A549 (cell line): ENCODE measurements around the gene CHST15. TPM values are rescaled to one million over a fixed set of nuclear protein-coding genes. Genes with fewer than 3 reads are reported as not detected.

ENCODE experiments used
- ATAC-seq, 2 experiments: fragments of 200-7000 bp in 1 of 2; fragments of >200 bp in 1 of 2; cut with Nextera tagmentation in 1 of 2; cut with Tn5 transposase in 1 of 2; 3 replicates each; pipeline versions ENCODE4 v1.8.0 to v1.9.1; 2018 to 2020; ENCODE audit warnings: mild to moderate bottlenecking in 1 of 2, moderate library complexity in 1 of 2
- CTCF ChIA-PET: fragments of 300-600 bp; sonication (Branson Sonifier 250); formaldehyde crosslinking; extraction: SDS; loops from one replicate; lab custom pipeline; 2021; ENCODE audit warnings: antibody characterized with exemption, inconsistent platforms; lab: Yijun Ruan, JAX
- POLR2A ChIA-PET: fragments of 350-600 bp; formaldehyde crosslinking; extraction: SDS; loops from one replicate; lab custom pipeline; 2021; ENCODE audit warnings: antibody characterized with exemption, inconsistent platforms; lab: Yijun Ruan, JAX
- DNase-seq, 2 experiments: peaks; one replicate each; pipeline versions ENCODE4 v3.0.0 to v3.0.0-alpha.2; 2011 to 2016; ENCODE audit warnings: low read depth in 1 of 2, low spot score in 1 of 2
- FAIRE-seq: peaks from 2 replicates; lab custom pipeline; 2011; peaks lifted over from hg19 to GRCh38; lab: Jason Lieb, UNC
- H3K27ac ChIP-seq, 2 experiments: fragments of >200 bp; sonication (Bioruptor Twin); formaldehyde crosslinking; 3 replicates each; pipeline ENCODE4 v1.5.1; 2016 to 2017
- H3K4me1 ChIP-seq: fragments of >200 bp; sonication (Bioruptor Twin); formaldehyde crosslinking; 3 replicates; pipeline ENCODE4 v1.6.1; 2016
- H3K4me2 ChIP-seq: fragments of >200 bp; sonication (Bioruptor Twin); formaldehyde crosslinking; 3 replicates; pipeline ENCODE4 v1.6.1; 2016
- H3K4me3 ChIP-seq: fragments of >200 bp; sonication (Bioruptor Twin); formaldehyde crosslinking; 3 replicates; pipeline ENCODE4 v1.5.1; 2016
- H3K9me3 ChIP-seq: fragments of >200 bp; sonication (Bioruptor Twin); formaldehyde crosslinking; 3 replicates; pipeline ENCODE4 v1.6.1; 2016
- CBX8 ChIP-seq: fragments of 200-600 bp; sonication (generic); IDR thresholded peaks from 2 replicates; pipeline ENCODE4 v1.6.1; 2016
- CHD2 ChIP-seq: fragments of 150-350 bp; IDR thresholded peaks from 2 replicates; pipeline ENCODE4 v1.6.1; 2014; ENCODE audit warnings: low read length; ENCODE audit not compliant: partially characterized antibody
- CHD4 ChIP-seq: fragments of 200-600 bp; sonication (generic); IDR thresholded peaks from 2 replicates; pipeline ENCODE4 v1.6.1; 2016; ENCODE audit warnings: antibody characterized with exemption, mild to moderate bottlenecking, borderline replicate concordance
- FOSB ChIP-seq: fragments of 250-450 bp; sonication (Bioruptor Pico); IDR thresholded peaks from 2 replicates; pipeline ENCODE4 v1.5.0; 2020; ENCODE audit warnings: mild to moderate bottlenecking, moderate library complexity
- FOSL2 ChIP-seq, 2 experiments: fragments of 450-650 bp in 1 of 2; fragments of >200 bp in 1 of 2; sonication (Bioruptor Twin) in 1 of 2; formaldehyde crosslinking; IDR thresholded peaks; 2 replicates each; pipeline versions ENCODE4 v1.5.0 to v1.6.1; 2016 to 2020; ENCODE audit warnings: mild to moderate bottlenecking in 1 of 2, moderate library complexity in 1 of 2
- FOXS1 ChIP-seq: fragments of 250-450 bp; sonication (Bioruptor Pico); IDR thresholded peaks from 2 replicates; pipeline ENCODE4 v1.5.0; 2020; ENCODE audit warnings: mild to moderate bottlenecking, moderate library complexity
- JUN ChIP-seq, 2 experiments: fragments of >200 bp; sonication (Bioruptor Twin); formaldehyde crosslinking; IDR thresholded peaks; 2 replicates in 1 of 2; 3 replicates in 1 of 2; pipeline ENCODE4 v1.6.1; 2016 to 2017
- JUNB ChIP-seq: fragments of >200 bp; sonication (Bioruptor Twin); formaldehyde crosslinking; IDR thresholded peaks from 2 replicates; pipeline ENCODE4 v1.6.1; 2016
- KDM5A ChIP-seq: fragments of 200-600 bp; sonication (generic); IDR thresholded peaks from 2 replicates; pipeline ENCODE4 v1.6.1; 2016; ENCODE audit warnings: antibody characterized with exemption, mild to moderate bottlenecking
- MAFK ChIP-seq: fragments of 450-650 bp; IDR thresholded peaks from 2 replicates; pipeline ENCODE4 v1.6.1; 2014; ENCODE audit not compliant: partially characterized antibody
- MAZ ChIP-seq: fragments of 150-350 bp; IDR thresholded peaks from 2 replicates; pipeline ENCODE4 v1.6.1; 2014; ENCODE audit warnings: antibody characterized with exemption, low read depth, low read length, borderline replicate concordance
- RAD21 ChIP-seq, 2 experiments: fragments of >200 bp in 1 of 2; sonication (Bioruptor Twin) in 1 of 2; formaldehyde crosslinking in 1 of 2; IDR thresholded peaks in 1 of 2; conservative IDR thresholded peaks in 1 of 2; 2 replicates in 1 of 2; 3 replicates in 1 of 2; pipeline ENCODE4 v1.6.1; 2012 to 2018; ENCODE audit warnings: inconsistent platforms in 1 of 2
- RNF2 ChIP-seq: fragments of 200-600 bp; sonication (generic); IDR thresholded peaks from 2 replicates; pipeline ENCODE4 v1.6.1; 2016; ENCODE audit warnings: low read depth, mild to moderate bottlenecking, antibody characterized with exemption, moderate library complexity, borderline replicate concordance
- TFCP2L1 ChIP-seq: fragments of 250-450 bp; sonication (Bioruptor Pico); IDR thresholded peaks from 2 replicates; pipeline ENCODE4 v1.5.0; 2021; ENCODE audit warnings: mild to moderate bottlenecking
- ZFP36 ChIP-seq: fragments of 450-650 bp; IDR thresholded peaks from 2 replicates; pipeline ENCODE4 v1.6.1; 2014; ENCODE audit warnings: borderline replicate concordance; ENCODE audit not compliant: partially characterized antibody
- WGBS: methylation state at CpG from one replicate; pipeline ENCODE4 v1.1.6; 2017; ENCODE audit errors: missing lambda C conversion rate; 5-methylcytosine and 5-hydroxymethylcytosine counted together
- polyA plus RNA-seq, 4 experiments: library from polyadenylated mRNA; depleted of rRNA in 3 of 4; stranded (reverse); fragments of >200 nt; fragmentation: RNase III in 1 of 4; extraction: RNeasy Plus Mini Kit Qiagen cat#74134 plus additional on column Dnase treatment in 1 of 4; gene quantifications; 2 replicates in 3 of 4; 3 replicates in 1 of 4; pipeline ENCODE4 v1.2.3, GENCODE V29; 2011 to 2017
- TF ChIP-seq, protein P1 (sequence below): fragments of 150-350 bp; IDR thresholded peaks from 2 replicates; pipeline ENCODE4 v1.6.1; 2014; ENCODE audit warnings: low read depth, mild to moderate bottlenecking, low read length
- TF ChIP-seq, protein P2 (sequence below): IDR thresholded peaks from 2 replicates; pipeline ENCODE4 v1.6.1; 2012
- TF ChIP-seq, protein P3 (sequence below): IDR thresholded peaks from 2 replicates; pipeline ENCODE4 v1.6.1; 2012; ENCODE audit warnings: low read depth, borderline replicate concordance
- TF ChIP-seq, protein P4 (sequence below): fragments of 250-450 bp; sonication (Bioruptor Pico); IDR thresholded peaks from 2 replicates; pipeline ENCODE4 v1.5.0; 2021; ENCODE audit warnings: mild to moderate bottlenecking, moderate library complexity, borderline replicate concordance
- TF ChIP-seq, protein P5 (sequence below): fragments of >200 bp; sonication (Bioruptor Twin); formaldehyde crosslinking; IDR thresholded peaks from 3 replicates; pipeline ENCODE4 v1.5.1; 2016

Gene CHST15
- polyA plus RNA-seq, 2 of the 4 experiments (the other 2 are of a cell fraction), result 5.1 to 10.3 TPM

- ATAC-seq (no peak), FAIRE-seq (no peak), DNase-seq (no peak)
- ChIA-PET CTCF (interaction anchor here (1.1 to 2.5 kb wide), 5 partner anchors 25 to 316 kb away, joined by 3 to 11 read pairs (median 3); no protein-coding TSS in a partner anchor), POLR2A (interaction anchor here (0.6 to 1.5 kb wide), 2 partner anchors 90 to 436 kb away, joined by 6 to 9 read pairs; no protein-coding TSS in a partner anchor)
- no peak overlapping the region for H3K27ac ChIP-seq
- H3K4me3 ChIP-seq, result no peak overlapping the region
- peak overlapping the region; percentile 32; the same call in 2 of the 3 replicates for H3K4me2 ChIP-seq
- WGBS, result 67% methylated on average over 20 of the region's 27 CpGs
- TF ChIP-seq, protein P1, sequence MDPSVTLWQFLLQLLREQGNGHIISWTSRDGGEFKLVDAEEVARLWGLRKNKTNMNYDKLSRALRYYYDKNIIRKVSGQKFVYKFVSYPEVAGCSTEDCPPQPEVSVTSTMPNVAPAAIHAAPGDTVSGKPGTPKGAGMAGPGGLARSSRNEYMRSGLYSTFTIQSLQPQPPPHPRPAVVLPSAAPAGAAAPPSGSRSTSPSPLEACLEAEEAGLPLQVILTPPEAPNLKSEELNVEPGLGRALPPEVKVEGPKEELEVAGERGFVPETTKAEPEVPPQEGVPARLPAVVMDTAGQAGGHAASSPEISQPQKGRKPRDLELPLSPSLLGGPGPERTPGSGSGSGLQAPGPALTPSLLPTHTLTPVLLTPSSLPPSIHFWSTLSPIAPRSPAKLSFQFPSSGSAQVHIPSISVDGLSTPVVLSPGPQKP, result no peak
- TF ChIP-seq, protein P2, sequence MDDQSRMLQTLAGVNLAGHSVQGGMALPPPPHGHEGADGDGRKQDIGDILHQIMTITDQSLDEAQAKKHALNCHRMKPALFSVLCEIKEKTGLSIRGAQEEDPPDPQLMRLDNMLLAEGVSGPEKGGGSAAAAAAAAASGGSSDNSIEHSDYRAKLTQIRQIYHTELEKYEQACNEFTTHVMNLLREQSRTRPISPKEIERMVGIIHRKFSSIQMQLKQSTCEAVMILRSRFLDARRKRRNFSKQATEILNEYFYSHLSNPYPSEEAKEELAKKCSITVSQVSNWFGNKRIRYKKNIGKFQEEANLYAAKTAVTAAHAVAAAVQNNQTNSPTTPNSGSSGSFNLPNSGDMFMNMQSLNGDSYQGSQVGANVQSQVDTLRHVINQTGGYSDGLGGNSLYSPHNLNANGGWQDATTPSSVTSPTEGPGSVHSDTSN, result no peak
- TF ChIP-seq TFCP2L1 (CRISPR knock-in tag), result no peak
- TF ChIP-seq MAFK, result no peak
- no peak for TF ChIP-seq CHD2
- TF ChIP-seq CBX8, result no peak
- no peaks in the 10 kb centered on the region for H3K9me3 ChIP-seq
- peaks cover 9% of the 10 kb centered on the region for H3K4me1 ChIP-seq
These were observed 5.4 kb downstream of the CHST15 start for GRCh38 chr10:124087672-124088634.

DNA sequence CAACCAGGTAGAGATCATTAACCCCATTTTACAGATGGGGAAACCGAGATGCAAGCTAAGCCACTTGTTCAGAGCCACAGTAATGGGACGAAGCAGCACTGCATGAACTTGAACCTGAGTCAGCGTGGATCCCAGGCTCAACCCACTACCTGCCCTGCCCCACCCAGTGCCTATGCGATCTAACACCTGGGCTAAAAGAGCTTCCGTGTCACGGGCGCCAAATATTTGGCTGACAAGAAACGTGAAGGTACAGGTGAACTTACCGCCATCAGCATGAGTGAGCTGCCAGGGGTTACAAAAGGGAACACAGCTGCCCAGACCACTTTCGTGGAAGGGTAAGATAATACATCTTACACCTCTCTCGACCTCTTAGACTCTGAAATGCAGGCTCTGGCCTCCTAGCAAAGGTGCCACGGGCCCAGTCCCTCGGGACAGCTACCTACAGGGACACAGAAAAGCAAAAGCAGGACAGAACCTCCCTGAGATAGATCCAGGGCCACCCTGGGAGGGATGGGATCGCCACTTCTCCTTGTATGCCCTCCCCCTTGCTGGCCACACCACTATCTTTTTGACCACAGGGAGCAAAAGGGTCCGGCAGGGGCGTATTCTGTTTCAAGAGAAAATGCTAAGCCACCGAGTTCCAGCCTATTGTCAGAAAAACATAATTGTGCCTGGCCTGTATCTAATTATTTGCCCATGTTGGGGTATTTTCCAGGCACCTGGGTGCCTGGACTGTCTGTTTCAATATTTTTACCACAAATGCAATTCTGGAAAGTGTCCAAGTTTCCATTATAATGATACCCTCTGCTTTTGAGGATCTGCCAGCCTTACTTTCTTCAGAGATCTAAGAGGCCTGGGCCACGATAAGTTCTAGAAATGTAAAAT, 6.4 kb downstream of the CHST15 start:
- Histone ChIP-seq H3K4me3 (no peak overlapping the region), H3K27ac (no peak overlapping the region), H3K4me2 (no peak overlapping the region), H3K4me1 (peaks cover 9% of the 10 kb centered on the region), H3K9me3 (no peaks in the 10 kb centered on the region)
- WGBS, result 88% methylated on average over 18 of the region's 18 CpGs
- ChIA-PET POLR2A (interaction anchor here (1.1 to 1.5 kb wide), 2 partner anchors 23 to 90 kb away, joined by 3 to 6 read pairs; no protein-coding TSS in a partner anchor), CTCF (interaction anchor here (1.4 to 2.5 kb wide), 4 partner anchors 16 to 302 kb away, joined by 3 to 11 read pairs (median 4); no protein-coding TSS in a partner anchor)
- DNase-seq (no peak), FAIRE-seq (no peak), ATAC-seq (no peak)
- no peak for TF ChIP-seq ZFP36
- TF ChIP-seq RNF2, result no peak
- TF ChIP-seq, protein P3, sequence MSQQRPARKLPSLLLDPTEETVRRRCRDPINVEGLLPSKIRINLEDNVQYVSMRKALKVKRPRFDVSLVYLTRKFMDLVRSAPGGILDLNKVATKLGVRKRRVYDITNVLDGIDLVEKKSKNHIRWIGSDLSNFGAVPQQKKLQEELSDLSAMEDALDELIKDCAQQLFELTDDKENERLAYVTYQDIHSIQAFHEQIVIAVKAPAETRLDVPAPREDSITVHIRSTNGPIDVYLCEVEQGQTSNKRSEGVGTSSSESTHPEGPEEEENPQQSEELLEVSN, result no peak
- no peak for TF ChIP-seq JUN (IDR thresholded peaks at IDR 0.05)
- TF ChIP-seq FOSB (CRISPR knock-in tag), result no peak
- no peak for TF ChIP-seq KDM5A
- TF ChIP-seq MAZ, result no peak
- no peak for TF ChIP-seq CBX8
- TF ChIP-seq, protein P4, sequence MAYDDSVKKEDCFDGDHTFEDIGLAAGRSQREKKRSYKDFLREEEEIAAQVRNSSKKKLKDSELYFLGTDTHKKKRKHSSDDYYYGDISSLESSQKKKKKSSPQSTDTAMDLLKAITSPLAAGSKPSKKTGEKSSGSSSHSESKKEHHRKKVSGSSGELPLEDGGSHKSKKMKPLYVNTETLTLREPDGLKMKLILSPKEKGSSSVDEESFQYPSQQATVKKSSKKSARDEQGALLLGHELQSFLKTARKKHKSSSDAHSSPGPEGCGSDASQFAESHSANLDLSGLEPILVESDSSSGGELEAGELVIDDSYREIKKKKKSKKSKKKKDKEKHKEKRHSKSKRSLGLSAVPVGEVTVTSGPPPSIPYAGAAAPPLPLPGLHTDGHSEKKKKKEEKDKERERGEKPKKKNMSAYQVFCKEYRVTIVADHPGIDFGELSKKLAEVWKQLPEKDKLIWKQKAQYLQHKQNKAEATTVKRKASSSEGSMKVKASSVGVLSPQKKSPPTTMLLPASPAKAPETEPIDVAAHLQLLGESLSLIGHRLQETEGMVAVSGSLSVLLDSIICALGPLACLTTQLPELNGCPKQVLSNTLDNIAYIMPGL (CRISPR knock-in tag), result no peak
- TF ChIP-seq MAFK, result no peak
- TF ChIP-seq, protein P5, sequence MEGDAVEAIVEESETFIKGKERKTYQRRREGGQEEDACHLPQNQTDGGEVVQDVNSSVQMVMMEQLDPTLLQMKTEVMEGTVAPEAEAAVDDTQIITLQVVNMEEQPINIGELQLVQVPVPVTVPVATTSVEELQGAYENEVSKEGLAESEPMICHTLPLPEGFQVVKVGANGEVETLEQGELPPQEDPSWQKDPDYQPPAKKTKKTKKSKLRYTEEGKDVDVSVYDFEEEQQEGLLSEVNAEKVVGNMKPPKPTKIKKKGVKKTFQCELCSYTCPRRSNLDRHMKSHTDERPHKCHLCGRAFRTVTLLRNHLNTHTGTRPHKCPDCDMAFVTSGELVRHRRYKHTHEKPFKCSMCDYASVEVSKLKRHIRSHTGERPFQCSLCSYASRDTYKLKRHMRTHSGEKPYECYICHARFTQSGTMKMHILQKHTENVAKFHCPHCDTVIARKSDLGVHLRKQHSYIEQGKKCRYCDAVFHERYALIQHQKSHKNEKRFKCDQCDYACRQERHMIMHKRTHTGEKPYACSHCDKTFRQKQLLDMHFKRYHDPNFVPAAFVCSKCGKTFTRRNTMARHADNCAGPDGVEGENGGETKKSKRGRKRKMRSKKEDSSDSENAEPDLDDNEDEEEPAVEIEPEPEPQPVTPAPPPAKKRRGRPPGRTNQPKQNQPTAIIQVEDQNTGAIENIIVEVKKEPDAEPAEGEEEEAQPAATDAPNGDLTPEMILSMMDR, result no peak
- no peak for TF ChIP-seq RAD21 (conservative IDR thresholded peaks at IDR 0.05 in 1 of 2, IDR thresholded peaks at IDR 0.05 in 1 of 2)
- TF ChIP-seq FOXS1 (CRISPR knock-in tag), result no peak
- no peak for TF ChIP-seq CHD2
- no peak for TF ChIP-seq CHD4
- TF ChIP-seq JUNB, result no peak
- no peak for TF ChIP-seq FOSL2 (IDR thresholded peaks at IDR 0.05)
- TF ChIP-seq FOSL2 (CRISPR knock-in tag; IDR thresholded peaks at IDR 0.05), result no peak
